Activated CD8-positive, alpha-beta memory T cell treated with anti-CD3 and anti-CD28 coated beads, Interleukin-2, amount 50 U/mL, for 4 hours (primary cell): Measurements from ENCODE around the gene HDAC6.
"Not testable (repeated sequence)": the region's sequence is repeated elsewhere in the genome, so short reads cannot be mapped to it uniquely, and the experiment has no call there.

Experiments
- DNase-seq: peaks from one replicate; pipeline ENCODE4 v3.0.0-alpha.2; 2020

HDAC6 gene

DNA sequence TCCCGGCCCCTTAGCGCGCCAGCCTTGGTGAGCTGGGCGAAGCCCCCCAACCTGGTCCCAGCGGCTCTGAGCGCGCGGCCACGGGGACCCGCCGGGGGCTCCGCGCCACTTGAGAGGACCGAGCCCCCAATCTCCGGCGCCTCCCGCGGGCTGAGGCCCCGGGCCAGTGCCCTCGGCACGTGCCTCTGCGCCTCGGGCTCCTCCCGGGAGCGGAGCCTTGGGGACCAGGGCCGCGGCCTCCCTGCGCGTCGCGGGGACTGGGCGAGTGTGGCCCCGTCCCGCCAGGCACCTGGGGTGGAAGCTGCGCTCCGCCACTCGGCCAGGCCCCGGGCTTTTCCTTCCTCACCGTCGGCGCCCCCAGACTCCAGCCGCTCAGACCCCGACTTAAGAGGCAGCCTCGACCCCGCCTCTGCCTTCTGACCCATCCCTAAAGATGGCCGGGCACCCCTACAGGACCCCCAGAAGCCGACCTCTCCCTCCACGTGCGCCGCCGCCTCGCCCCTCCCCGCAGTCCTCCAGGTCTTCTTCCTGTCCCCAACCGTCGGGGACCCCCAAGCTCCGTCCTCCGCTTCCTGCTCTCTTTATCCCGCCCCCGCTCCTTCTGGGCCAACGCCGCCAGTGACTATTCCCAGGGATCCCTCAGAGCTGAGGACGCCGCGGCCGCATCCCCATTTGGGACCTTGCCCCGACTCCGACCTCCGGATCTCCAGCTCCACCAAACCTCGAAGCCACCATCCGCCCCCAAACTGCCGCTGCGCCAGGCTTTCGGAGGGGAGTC, 25.2 kb downstream of the HDAC6 start:
- DNase-seq, result no peak

DNA sequence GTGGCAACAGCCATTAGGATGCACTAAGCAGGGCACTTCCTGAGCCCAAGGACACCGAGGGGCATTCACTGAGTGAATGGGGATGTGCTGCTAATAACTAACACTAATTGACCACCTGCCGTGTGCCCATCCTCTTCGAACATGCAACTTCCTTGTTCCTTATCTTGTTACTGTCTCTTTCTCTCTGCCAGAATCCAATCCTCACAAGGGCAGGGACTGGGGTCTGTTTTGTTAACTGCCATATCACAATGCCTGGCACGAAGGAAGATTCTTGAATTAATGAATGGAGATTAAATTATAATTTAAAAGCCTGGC, 25.7 kb downstream of the HDAC6 start:
- no peak for DNase-seq

DNA sequence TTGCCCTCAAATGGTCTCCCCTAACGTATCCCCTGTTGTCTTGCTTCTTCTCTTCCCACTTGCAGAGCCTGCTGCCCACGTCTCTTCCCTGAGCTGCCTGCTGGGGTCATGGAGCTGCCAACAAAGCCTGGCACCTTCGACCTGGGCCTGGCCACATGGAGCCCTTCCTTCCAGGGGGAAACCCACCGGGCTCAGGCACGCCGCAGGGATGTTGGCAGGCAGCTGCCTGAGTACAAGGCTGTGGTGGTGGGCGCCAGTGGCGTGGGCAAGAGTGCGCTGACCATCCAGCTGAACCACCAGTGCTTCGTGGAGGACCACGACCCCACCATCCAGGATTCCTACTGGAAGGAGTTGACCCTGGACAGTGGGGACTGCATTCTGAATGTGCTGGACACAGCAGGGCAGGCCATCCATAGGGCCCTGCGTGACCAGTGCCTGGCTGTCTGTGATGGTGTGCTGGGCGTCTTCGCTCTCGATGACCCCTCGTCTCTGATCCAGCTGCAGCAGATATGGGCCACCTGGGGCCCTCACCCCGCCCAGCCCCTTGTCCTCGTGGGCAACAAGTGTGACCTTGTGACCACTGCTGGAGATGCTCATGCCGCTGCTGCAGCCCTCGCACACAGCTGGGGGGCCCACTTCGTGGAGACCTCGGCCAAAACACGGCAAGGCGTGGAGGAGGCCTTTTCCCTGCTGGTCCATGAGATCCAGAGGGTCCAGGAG, 27.3 kb downstream of the HDAC6 start:
- DNase-seq, result no peak

DNA sequence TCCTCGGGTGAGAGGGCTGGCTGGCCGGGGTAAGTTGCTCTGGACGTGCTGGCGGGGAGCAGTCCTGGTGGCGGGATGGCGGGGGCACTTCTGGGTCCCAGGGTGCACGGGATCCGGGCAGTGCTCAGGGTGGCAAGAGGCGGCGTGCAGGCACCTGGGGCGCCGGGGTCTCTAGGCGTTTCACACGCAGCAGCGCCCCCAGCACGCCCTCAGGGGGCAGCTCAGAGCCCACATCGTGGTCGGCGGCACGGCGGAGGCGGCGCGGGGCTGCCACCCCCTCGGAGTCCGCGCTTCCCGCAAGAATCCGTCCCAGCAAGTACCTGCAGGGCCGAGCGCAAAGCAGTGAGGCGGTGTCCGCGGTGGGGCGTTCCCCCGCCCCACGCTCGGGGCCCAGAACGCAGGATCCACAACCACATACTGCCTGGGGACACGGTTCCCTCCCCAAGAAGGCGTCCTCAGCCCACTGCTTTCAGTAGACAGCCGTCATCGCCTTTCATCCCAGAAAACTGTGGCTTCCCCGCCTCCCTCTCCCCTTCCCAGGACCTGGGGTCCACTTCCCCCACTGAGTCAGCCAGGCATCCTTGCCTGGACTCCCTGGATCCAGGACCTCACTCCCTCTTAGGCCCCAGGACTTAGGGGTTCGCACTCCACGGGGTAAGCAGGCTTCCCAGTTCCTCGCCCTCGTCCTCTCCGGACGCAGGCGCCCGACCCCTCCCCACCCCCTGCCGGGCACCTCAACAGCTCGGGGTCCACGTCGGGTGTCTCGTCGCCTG, 29.5 kb downstream of the HDAC6 start:
- no peak for DNase-seq

DNA sequence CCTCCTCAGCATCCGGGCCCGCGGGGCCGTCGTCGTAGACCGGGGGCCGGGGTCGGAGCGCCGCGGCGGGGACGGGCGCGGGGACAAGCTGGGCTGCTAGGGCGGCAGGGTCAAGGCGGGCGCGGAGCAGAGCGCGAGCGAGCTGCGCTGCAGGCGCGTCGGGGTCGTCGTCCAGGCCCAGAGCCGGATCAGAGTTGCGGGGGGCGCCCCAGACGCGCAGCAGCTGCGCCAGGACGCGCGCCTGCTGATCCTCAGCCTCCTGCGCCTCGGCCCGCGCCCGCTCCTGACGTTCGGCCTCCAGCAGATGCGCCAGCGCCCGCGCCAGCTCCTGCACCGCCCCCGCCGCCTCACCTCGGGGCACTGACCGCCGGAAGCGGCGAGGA, 30.0 kb downstream of the HDAC6 start:
- no peak for DNase-seq

DNA sequence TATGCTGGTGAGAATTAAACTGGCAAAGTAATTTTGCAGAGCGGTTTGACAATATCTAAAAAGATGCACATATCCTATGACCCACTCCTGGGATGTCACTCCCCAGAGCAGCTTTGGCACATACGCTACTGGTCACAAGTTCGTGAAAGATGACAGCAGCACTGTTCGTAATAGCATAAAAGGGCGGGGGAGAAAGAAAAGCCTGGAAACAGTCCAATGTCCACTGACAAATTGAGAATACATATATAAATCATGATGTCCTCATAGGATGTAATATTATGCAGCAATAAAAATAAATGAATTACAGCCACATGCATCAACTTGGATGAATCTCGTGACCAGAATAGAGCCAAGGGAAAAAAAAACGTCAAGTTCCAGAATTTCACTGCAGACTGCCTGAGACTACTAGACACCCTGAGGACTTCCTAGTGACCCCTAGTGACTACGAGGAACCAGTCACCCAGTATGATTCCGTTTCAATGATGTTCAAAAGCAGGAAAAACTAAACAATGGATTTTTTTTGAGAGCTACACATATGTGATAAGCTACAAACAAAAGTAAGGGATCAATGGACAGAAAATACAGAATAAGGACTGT, 31.8 kb downstream of the HDAC6 start:
- no peak for DNase-seq

DNA sequence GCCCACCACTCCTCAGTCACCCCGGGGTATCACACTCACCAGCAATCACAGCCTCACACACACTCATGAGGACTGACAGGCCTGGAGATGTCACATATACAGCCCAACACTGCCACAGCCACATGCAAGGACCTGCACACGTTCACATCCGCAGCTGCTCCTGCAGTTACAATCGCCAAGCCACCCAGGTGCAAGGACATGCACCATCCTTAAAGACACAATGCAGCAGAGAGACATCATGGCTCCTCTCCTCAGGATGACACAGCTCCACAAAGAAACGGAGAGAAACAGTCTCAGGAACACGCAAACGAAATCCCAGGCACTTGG, 32.5 kb downstream of the HDAC6 start:
- DNase-seq, result no peak

DNA sequence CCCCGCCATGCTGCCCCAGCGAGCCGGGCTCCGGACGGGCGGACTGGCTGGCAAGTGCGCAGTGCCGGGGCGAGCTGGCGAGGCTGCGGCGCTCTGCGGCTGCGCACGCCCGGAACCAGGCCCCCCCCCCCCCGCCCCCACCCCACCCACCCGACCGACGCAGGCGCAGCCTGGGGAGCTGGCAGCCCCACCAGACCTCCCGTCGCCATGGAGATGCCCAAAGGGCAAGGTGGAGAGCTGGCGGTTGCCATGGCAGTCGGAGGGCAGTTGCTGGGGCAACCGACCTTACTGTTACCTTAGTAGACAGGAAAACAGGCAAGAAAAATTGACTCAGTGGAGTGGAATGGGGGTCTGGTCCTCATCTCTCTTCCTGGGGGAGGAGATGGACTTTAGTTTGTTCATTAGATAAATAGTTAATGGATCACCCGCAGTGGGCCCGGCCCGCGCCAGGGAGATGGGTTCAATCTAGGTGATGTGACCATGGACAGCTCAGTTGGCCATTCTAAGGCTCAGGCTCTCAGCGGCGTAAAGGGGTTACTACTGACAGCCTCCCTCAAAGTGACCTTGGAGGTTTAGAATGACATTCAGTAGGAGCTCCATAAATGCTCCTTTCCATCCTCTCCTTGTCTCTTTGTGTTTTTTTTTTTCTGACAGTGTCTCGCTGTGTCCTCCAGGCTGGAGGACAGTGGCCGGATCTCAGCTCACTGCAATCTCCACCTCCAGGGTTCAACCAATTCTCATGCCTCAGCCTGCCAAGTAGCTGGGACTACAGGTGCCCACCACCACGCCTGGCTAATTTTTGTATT, 33.9 kb downstream of the HDAC6 start, which contains the start of gene PCSK1N:
Gene PCSK1N, minus strand, starts transcription at position 87 of the 806 bp plus-strand sequence. Its CDS starts 78 bp downstream, at position 9.
- peak; percentile 64 for DNase-seq

DNA sequence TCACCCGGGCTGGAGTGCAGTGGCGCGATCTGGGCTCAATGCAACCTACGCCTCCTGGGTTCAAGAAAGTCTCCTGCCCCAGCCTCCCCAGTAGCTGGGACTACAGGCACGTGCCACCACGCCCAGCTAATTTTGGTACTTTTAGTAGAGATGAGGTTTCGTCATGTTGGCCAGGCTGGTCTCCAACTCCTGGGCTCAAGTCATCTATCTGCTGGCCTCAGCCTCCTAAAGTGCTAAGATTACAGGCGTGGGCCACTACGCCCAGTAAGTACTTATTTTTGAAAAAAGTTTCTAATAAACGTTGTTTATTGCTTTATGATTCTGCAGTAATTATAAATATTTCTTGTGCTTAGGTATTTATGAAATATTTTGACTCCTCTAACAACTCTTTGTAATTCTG, 37.8 kb downstream of the HDAC6 start:
- DNase-seq, result no peak

DNA sequence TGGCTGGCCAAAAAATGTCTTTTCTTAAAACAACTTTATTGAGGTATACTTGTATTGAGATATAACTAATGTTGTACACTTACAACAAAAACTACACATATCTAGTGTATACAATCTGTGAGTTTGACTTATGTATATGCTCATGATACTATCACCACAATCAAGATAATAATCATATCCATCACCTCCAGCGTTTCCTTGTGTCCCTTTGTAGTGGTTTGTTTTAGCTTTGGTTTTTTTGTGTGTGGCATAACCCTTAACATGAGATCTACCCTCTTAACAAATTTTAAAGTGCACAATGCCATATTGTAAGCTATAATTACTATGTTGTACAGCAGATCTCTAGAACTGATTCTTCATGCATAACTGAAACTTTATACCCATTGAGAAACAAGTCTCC, 47.0 kb downstream of the HDAC6 start:
- no peak for DNase-seq

DNA sequence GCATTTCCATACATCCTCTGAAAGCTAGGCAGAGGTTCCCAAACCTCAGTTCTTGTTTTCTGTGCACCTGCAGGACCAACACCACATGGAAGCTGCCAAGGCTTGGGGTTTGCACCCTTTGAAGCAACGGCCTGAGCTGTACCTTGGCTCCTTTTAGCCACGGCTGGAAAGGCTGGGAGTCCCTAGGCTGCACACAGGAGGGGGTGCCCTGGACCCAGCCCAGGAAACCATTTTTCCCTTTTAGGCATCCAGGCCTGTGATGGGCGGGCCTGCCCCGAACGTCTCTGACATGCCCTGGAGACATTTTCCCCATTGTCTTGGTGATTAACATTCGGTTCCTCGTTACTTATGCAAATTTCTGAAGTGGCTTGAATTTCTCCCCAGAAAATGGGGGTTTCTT, 51.0 kb downstream of the HDAC6 start:
- no peak for DNase-seq

DNA sequence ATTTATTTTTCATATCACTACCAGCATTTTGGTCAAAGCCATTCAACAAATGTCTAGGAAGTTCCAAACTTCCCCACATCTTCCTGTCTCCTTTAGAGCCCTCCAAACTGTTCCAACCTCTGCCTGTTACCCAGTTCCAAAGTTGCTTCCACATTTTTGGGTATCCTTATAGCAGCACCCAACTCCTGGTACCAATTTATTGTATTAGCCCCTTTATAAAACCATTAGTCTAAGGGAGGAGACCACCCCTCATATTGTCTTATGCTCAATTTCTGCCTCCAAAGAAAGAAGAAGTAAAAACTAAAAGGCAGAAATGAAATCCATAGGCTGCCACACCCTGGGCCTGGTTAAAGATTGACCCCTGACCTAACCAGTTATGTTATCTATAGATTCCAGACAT, 51.6 kb downstream of the HDAC6 start:
- DNase-seq, result not testable (repeated sequence)

DNA sequence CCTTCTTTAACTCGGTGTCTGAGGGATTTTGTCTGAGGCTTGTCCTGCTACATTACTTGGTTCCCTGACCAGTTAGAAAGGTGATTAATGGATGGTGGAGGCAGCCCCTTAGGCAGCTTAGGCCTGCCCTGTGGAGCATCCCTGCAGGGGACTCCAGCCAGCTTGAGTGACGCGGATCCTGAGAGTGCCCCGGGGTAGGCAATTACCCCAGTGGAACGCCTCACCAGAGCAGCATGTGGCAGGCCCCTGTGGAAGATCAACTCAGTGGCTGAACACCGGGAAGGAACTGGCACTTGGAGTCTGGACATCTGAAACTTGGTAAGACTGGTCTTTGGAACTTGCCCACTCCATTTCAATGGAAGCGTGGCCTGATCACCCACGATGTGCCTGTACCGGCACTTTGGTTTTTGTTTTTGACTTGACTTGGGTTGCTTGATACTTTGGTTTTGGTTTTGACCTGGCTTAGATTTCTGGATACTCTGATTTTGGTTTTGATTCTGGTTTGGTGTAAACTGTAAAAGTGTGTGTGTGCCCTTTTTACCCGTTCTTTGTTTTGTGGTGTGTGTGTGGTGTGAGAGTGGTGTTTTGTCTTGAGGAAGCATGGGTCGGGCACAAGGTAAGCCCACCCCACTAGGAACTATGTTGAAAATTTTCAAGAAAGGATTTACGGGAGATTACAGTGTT, 52.4 kb downstream of the HDAC6 start:
- DNase-seq, result not testable (repeated sequence)

DNA sequence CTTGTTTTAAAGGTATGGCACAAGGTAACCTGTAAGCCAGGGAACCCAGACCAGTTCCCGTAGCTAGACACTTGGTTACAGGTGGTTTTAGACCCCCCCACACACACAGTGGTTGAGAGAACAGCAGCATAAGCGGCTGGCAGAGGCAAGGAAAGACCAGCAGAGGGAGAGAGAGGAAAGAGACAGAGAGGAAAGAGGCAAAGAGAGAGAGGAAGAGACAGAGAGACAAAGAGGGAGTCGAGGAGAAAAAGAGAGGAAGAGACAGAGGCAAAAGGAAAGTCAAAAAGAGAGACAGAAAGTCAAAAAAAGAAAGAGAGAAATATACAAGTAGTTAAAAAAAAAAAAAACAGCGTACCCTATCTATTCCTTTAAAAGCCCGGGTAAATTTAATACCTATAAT, 53.0 kb downstream of the HDAC6 start:
- no peak for DNase-seq

DNA sequence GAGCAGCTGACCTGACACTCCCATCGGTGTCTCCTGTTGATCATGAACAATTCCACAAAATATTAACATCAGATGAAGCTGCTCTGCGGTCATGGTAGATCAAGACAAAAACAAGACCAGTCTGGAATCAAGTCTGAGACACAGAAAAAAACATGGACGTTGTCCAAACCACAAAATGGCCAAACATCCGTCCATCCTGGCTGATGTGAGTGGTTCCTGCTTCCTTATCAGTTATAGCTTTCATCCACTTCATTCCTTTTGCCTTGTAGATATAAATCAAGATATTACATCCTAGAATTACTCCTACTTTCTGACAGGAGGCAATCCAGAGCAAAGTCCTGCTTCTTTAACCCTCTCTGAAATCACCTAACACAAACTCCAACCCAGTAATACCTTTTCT, 62.3 kb downstream of the HDAC6 start:
- no peak for DNase-seq

DNA sequence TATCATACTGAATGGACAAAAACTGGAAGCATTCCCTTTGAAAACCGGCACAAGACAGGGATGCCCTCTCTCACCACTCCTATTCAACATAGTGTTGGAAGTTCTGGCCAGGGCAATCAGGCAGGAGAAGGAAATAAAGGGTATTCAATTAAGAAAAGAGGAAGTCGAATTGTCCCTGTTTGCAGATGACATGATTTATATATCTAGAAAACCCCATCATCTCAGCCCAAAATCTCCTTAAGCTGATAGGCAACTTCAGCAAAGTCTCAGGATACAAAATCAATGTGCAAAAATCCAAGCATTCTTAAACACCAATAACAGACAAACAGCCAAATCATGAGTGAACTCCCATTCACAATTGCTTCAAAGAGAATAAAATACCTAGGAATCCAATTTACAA, 70.2 kb downstream of the HDAC6 start:
- DNase-seq, result not testable (repeated sequence)
